ENCODE measurements around the gene SLC7A6OS.

The SLC7A6OS gene

GRCh38 chr16:68257906-68258800 lies 52.6 kb downstream of the SLC7A6OS start:
- DNase-seq (ENCODE audit: insufficient read length, low spot score) (no peak), FAIRE-seq (peak; percentile 42)

GRCh38 chr16:68257251-68257905 lies 53.4 kb downstream of the SLC7A6OS start:
- DNase-seq (ENCODE audit: insufficient read length, low spot score) = peak; percentile 75
- FAIRE-seq = peak; percentile 88

DNA sequence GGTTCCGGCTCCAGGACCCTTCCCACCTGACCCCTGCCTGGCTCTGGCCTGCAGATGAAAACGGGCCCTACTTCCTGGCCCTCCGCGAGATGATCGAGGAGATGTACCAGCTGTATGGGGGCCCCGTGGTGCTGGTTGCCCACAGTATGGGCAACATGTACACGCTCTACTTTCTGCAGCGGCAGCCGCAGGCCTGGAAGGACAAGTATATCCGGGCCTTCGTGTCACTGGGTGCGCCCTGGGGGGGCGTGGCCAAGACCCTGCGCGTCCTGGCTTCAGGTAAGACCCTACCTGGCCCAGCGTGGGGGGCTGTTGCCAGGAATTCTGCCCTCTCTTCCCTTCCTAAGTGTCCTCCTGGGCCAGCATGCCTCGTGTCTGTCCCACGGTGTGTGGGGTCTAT lies 55.0 kb downstream of the SLC7A6OS start:
- FAIRE-seq = no peak
- DNase-seq (ENCODE audit: insufficient read length, low spot score) = no peak

- DNase-seq (ENCODE audit: insufficient read length, low spot score) = no peak
- FAIRE-seq = no peak
These were observed 57.0 kb downstream of the SLC7A6OS start for GRCh38 chr16:68253721-68254120.

- FAIRE-seq (no peak), DNase-seq (ENCODE audit: insufficient read length, low spot score) (no peak)
These were observed 58.4 kb downstream of the SLC7A6OS start for GRCh38 chr16:68252383-68252782.

- no peak for FAIRE-seq
- DNase-seq (ENCODE audit: insufficient read length, low spot score) = no peak
These were observed 58.9 kb downstream of the SLC7A6OS start for GRCh38 chr16:68251832-68252231.

- FAIRE-seq = no peak
- no peak for DNase-seq (ENCODE audit: insufficient read length, low spot score)
These were observed 59.8 kb downstream of the SLC7A6OS start for GRCh38 chr16:68250951-68251350.

- FAIRE-seq (no peak), DNase-seq (ENCODE audit: insufficient read length, low spot score) (no peak)
These were observed 61.4 kb downstream of the SLC7A6OS start for GRCh38 chr16:68249371-68249770.

Data from GM19239 (cell line).